ENCODE results near the gene APOL2.
"Not testable (repeated sequence)": the region's sequence is repeated elsewhere in the genome, so short reads cannot be mapped to it uniquely, and the experiment has no call there.

Gene APOL2

GRCh38 chr22:36262307-36262706 is 23.0 kb upstream of the APOL2 start:
- not testable (repeated sequence) for DNase-seq (ENCODE audit: low read depth)

GRCh38 chr22:36261675-36262074 is 22.3 kb upstream of the APOL2 start:
- DNase-seq (ENCODE audit: low read depth): not testable (repeated sequence)

GRCh38 chr22:36259615-36260300 is 20.4 kb upstream of the APOL2 start:
- DNase-seq (ENCODE audit: low read depth): no peak

- DNase-seq (ENCODE audit: low read depth): no peak
These were observed 19.6 kb upstream of the APOL2 start for GRCh38 chr22:36258701-36259614.

GRCh38 chr22:36257948-36258670 is 18.8 kb upstream of the APOL2 start:
- DNase-seq (ENCODE audit: low read depth): no peak

- DNase-seq (ENCODE audit: low read depth): no peak
These were observed 18.0 kb upstream of the APOL2 start for GRCh38 chr22:36257308-36257707.

- DNase-seq (ENCODE audit: low read depth): no peak
These were observed 17.2 kb upstream of the APOL2 start for GRCh38 chr22:36256478-36256877.

GRCh38 chr22:36255572-36255971 is 16.2 kb upstream of the APOL2 start:
- not testable (repeated sequence) for DNase-seq (ENCODE audit: low read depth)

- no peak for DNase-seq (ENCODE audit: low read depth)
These were observed 14.5 kb upstream of the APOL2 start for GRCh38 chr22:36253523-36254490.

GRCh38 chr22:36252754-36253522 is 13.6 kb upstream of the APOL2 start, which contains the start of gene APOL1:
TSS of gene APOL1 (plus strand) at chr22:36253133. CDS start at chr22:36254956, 1,823 bp downstream.
- no peak for DNase-seq (ENCODE audit: low read depth)

- DNase-seq (ENCODE audit: low read depth): not testable (repeated sequence)
These were observed 12.8 kb upstream of the APOL2 start for GRCh38 chr22:36251979-36252608.

- not testable (repeated sequence) for DNase-seq (ENCODE audit: low read depth)
These were observed 11.1 kb upstream of the APOL2 start for GRCh38 chr22:36250292-36250960.

- DNase-seq (ENCODE audit: low read depth): no peak
These were observed 9.8 kb upstream of the APOL2 start for GRCh38 chr22:36249160-36249559.

- no peak for DNase-seq (ENCODE audit: low read depth)
These were observed 8.6 kb upstream of the APOL2 start for GRCh38 chr22:36247955-36248354.

- DNase-seq (ENCODE audit: low read depth): no peak
These were observed 7.4 kb upstream of the APOL2 start for GRCh38 chr22:36246718-36247117.

GRCh38 chr22:36245805-36246356 is 6.6 kb upstream of the APOL2 start:
- DNase-seq (ENCODE audit: low read depth): no peak

- no peak for DNase-seq (ENCODE audit: low read depth)
These were observed 5.4 kb upstream of the APOL2 start for GRCh38 chr22:36244522-36245391.

- no peak for DNase-seq (ENCODE audit: low read depth)
These were observed 4.7 kb upstream of the APOL2 start for GRCh38 chr22:36243986-36244385.
